Panc1 (cell line): ENCODE data around the gene DCAF10. TPM values are rescaled to one million over a fixed set of nuclear protein-coding genes. Genes with fewer than 3 reads are reported as not detected.

Source experiments
- ATAC-seq: fragments of 200-7000 bp; cut with Tn5 transposase; 2 replicates; pipeline ENCODE4 v1.9.1; 2020; ENCODE audit warnings: mild to moderate bottlenecking, moderate library complexity
- BruUV-seq: library from RNA; stranded (reverse); fragments of 400-500 nt; replicated peaks from 2 replicates; lab custom pipeline; 2021; lab: Mats Ljungman, UMichigan
- CTCF ChIA-PET: fragments of 300-600 bp; sonication (Branson Sonifier 250); formaldehyde crosslinking; loops from one replicate; lab custom pipeline; 2022; ENCODE audit warnings: antibody characterized with exemption; lab: Charles Lee
- POLR2A ChIA-PET: fragments of 300-600 bp; sonication (Branson Sonifier 250); formaldehyde crosslinking; loops from one replicate; lab custom pipeline; 2022; ENCODE audit warnings: antibody characterized with exemption; lab: Charles Lee
- DNase-seq: peaks from one replicate; pipeline ENCODE4 v3.0.0-alpha.2; 2010; ENCODE audit warnings: low read depth, low spot score
- H3K27ac ChIP-seq: 2 replicates; pipeline ENCODE4 v1.5.1; 2011; ENCODE audit warnings: mild to moderate bottlenecking, low read length, inconsistent platforms
- H3K27me3 ChIP-seq: fragments of 200-500 bp; sonication (Bioruptor generic); 2 replicates; pipeline ENCODE4 v1.6.0; 2014; ENCODE audit warnings: low read length, inconsistent platforms; ENCODE audit not compliant: control insufficient read depth, insufficient read depth
- H3K36me3 ChIP-seq: fragments of 200-500 bp; sonication (Bioruptor generic); 2 replicates; pipeline ENCODE4 v1.5.1; 2014; ENCODE audit warnings: inconsistent platforms, mild to moderate bottlenecking, low read length, moderate library complexity; ENCODE audit not compliant: control insufficient read depth, insufficient read depth
- H3K4me1 ChIP-seq: 2 replicates; pipeline ENCODE4 v1.5.1; 2011; ENCODE audit warnings: inconsistent platforms, mild to moderate bottlenecking, low read length, moderate library complexity; ENCODE audit not compliant: control insufficient read depth, insufficient read depth
- H3K4me3 ChIP-seq, 2 experiments: 2 replicates each; pipeline ENCODE4 v1.5.1; 2011 to 2012; ENCODE audit warnings: low read depth in 2 of 2, low read length in 2 of 2, mild to moderate bottlenecking in 2 of 2, inconsistent platforms in 1 of 2, moderate library complexity in 1 of 2
- H3K9me3 ChIP-seq: fragments of 200-500 bp; sonication (Bioruptor generic); 2 replicates; pipeline ENCODE4 v1.5.1; 2014; ENCODE audit warnings: low read depth, mild to moderate bottlenecking, inconsistent platforms, low read length, moderate library complexity; ENCODE audit not compliant: control insufficient read depth, insufficient read depth
- POLR2AphosphoS5 ChIP-seq: IDR thresholded peaks from 2 replicates; pipeline ENCODE4 v1.6.1; 2012; ENCODE audit warnings: mild to moderate bottlenecking, low read depth, low read length, moderate library complexity
- SIN3A ChIP-seq: IDR thresholded peaks from 2 replicates; pipeline ENCODE4 v1.6.1; 2012; ENCODE audit warnings: low read depth, mild to moderate bottlenecking, low read length, moderate library complexity, borderline replicate concordance; ENCODE audit not compliant: insufficient read depth
- TCF7L2 ChIP-seq: IDR thresholded peaks from 2 replicates; pipeline ENCODE4 v1.6.1; 2011; ENCODE audit warnings: mild to moderate bottlenecking, low read depth, low read length, inconsistent platforms
- in situ Hi-C: cut with HindIII; loops from 2 replicates; pipeline ENCODE4 v1.10.0; 2016; ENCODE audit warnings: low sequenced_read_pairs, low pct_unique_long_range_greater_than_20kb
- intact Hi-C: fragments of 100-400 bp; cut with micrococcal nuclease; formaldehyde crosslinking; loops from one replicate; pipeline ENCODE4 v1.10.0; 2022; ENCODE audit not compliant: unreplicated experiment
- total RNA-seq: library from RNA; stranded (reverse); gene quantifications from one replicate; pipeline ENCODE4 v1.2.1, GENCODE V29; 2021; ENCODE audit not compliant: unreplicated experiment
- TF ChIP-seq, protein P1 (sequence below): fragments of 450-650 bp; IDR thresholded peaks from 2 replicates; pipeline ENCODE4 v1.5.1; 2017; ENCODE audit warnings: mild to moderate bottlenecking
- TF ChIP-seq, protein P2 (sequence below), 2 experiments: IDR thresholded peaks; 2 replicates each; pipeline ENCODE4 v1.6.1; 2011 to 2012; ENCODE audit warnings: low read depth in 2 of 2, control low read depth in 1 of 2, low read length in 1 of 2, mild to moderate bottlenecking in 1 of 2, moderate library complexity in 1 of 2; ENCODE audit not compliant: insufficient read depth in 1 of 2

DCAF10 gene
- total RNA-seq, 1 experiment from 2014 or later: 18.5 TPM

DNA sequence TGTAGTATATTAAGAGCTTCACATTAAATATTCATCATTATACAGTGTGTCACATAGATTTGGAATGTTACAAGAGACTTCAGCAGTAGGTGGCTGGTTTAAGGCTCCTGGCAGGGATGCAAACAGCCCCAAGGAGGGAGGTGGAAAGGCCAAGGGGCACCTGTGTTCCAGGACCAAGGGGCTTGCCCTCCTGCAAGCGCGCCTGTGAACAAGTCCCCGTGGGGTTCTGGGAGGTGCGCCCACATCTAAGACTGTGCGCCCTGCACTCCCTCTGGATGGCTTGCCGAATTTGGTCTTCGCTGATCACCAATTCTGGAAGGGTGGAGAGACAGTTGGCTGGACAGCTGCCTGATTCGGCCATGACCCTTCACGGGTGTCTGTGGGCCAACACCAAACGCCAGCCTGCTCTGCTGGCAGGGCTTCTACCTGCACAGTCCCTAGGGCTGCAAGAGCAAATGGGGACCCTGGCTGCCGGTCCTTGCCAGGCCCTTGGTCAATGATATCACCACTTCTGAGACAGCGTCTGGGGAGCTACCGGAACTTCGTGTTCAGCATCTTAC is 115.4 kb downstream of the DCAF10 start:
- POLR2A ChIA-PET: interaction anchor here (0.8 kb wide), 1 partner anchor 9 kb away, joined by 5 read pairs; no protein-coding TSS in a partner anchor
- DNase-seq (no peak), ATAC-seq (no peak)
- H3K4me3 ChIP-seq: no peak overlapping the region
- intact Hi-C loops: no loop called here
- H3K36me3 ChIP-seq: no peaks in the 10 kb centered on the region; the same call in none of the 2 replicates
- H3K27ac ChIP-seq: no peak overlapping the region; the same call in 1 of the 2 replicates
- peaks cover 27% of the 10 kb centered on the region for H3K4me1 ChIP-seq
- H3K27me3 ChIP-seq: no peaks in the 10 kb centered on the region
- CTCF ChIA-PET: interaction anchor here (0.6 to 0.7 kb wide), 2 partner anchors 179 to 435 kb away, joined by 3 to 5 read pairs; no protein-coding TSS in a partner anchor
- no peaks in the 10 kb centered on the region for H3K9me3 ChIP-seq
- TF ChIP-seq, protein P1, sequence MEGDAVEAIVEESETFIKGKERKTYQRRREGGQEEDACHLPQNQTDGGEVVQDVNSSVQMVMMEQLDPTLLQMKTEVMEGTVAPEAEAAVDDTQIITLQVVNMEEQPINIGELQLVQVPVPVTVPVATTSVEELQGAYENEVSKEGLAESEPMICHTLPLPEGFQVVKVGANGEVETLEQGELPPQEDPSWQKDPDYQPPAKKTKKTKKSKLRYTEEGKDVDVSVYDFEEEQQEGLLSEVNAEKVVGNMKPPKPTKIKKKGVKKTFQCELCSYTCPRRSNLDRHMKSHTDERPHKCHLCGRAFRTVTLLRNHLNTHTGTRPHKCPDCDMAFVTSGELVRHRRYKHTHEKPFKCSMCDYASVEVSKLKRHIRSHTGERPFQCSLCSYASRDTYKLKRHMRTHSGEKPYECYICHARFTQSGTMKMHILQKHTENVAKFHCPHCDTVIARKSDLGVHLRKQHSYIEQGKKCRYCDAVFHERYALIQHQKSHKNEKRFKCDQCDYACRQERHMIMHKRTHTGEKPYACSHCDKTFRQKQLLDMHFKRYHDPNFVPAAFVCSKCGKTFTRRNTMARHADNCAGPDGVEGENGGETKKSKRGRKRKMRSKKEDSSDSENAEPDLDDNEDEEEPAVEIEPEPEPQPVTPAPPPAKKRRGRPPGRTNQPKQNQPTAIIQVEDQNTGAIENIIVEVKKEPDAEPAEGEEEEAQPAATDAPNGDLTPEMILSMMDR: no peak
- TF ChIP-seq, protein P2, sequence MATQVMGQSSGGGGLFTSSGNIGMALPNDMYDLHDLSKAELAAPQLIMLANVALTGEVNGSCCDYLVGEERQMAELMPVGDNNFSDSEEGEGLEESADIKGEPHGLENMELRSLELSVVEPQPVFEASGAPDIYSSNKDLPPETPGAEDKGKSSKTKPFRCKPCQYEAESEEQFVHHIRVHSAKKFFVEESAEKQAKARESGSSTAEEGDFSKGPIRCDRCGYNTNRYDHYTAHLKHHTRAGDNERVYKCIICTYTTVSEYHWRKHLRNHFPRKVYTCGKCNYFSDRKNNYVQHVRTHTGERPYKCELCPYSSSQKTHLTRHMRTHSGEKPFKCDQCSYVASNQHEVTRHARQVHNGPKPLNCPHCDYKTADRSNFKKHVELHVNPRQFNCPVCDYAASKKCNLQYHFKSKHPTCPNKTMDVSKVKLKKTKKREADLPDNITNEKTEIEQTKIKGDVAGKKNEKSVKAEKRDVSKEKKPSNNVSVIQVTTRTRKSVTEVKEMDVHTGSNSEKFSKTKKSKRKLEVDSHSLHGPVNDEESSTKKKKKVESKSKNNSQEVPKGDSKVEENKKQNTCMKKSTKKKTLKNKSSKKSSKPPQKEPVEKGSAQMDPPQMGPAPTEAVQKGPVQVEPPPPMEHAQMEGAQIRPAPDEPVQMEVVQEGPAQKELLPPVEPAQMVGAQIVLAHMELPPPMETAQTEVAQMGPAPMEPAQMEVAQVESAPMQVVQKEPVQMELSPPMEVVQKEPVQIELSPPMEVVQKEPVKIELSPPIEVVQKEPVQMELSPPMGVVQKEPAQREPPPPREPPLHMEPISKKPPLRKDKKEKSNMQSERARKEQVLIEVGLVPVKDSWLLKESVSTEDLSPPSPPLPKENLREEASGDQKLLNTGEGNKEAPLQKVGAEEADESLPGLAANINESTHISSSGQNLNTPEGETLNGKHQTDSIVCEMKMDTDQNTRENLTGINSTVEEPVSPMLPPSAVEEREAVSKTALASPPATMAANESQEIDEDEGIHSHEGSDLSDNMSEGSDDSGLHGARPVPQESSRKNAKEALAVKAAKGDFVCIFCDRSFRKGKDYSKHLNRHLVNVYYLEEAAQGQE (IDR thresholded peaks at IDR 0.05; ENCODE audit: insufficient read depth in 1 of 2, low read depth in 2 of 2, low read length in 1 of 2): no peak
- TF ChIP-seq TCF7L2 (no peak), SIN3A (no peak), POLR2AphosphoS5 (no peak; the same call in 1 of the 2 replicates)
- BruUV-seq: no TSS peak
- in situ Hi-C loops: no loop called here

DNA sequence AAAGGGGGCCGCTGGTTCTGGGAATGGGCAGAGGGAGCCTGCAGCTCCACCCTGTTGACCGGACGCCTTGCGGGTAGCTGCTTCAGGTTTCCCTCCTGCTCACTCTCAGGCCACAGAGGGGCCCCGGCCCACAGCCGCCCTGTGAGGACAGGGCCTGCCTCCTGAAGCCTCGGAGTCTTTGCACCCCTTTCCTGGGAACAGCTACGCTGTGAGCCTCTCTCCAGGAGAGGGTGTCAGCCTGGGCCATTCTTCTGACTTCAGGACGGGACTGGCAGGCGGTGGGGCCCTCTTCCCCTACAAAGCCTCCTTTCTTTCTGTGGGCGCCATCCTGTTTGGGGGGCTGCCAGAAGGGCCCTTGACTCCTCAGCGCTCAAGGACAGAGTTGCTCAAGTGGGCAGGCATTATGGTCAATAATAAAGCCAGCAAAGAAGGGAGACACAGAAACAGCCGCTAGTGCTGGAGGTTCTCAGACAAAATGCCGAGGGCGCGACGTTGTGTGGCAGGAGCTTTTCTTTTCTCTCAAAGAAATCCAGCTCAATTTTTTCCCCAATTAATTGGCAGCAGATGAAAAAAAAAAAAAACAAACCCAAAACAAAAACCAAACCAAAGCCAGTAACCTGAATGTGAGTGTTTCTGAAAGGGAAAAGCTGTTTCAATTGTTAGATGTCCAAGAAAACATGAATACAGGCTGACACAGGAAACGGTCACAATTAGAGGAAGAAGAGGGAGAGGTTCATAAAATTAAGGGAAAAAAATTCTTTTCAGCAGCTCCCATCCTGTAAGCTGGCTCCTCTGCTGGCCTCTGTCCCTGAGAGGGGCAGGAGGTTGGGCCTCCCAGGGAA is 116.1 kb downstream of the DCAF10 start:
- no peaks in the 10 kb centered on the region for H3K27me3 ChIP-seq
- intact Hi-C loops: no loop called here
- in situ Hi-C loops: no loop called here
- no peak overlapping the region for H3K27ac ChIP-seq
- DNase-seq: no peak
- no peaks in the 10 kb centered on the region; the same call in none of the 2 replicates for H3K36me3 ChIP-seq
- ChIA-PET CTCF (no interaction called here), POLR2A (interaction anchor here (0.6 to 0.8 kb wide), 2 partner anchors 10 to 55 kb away, joined by 5 to 7 read pairs; no protein-coding TSS in a partner anchor)
- no TSS peak for BruUV-seq
- no peaks in the 10 kb centered on the region for H3K9me3 ChIP-seq
- ATAC-seq: no peak
- peaks cover 27% of the 10 kb centered on the region for H3K4me1 ChIP-seq
- H3K4me3 ChIP-seq: no peak overlapping the region
- TF ChIP-seq, protein P2 (IDR thresholded peaks at IDR 0.05; ENCODE audit: insufficient read depth in 1 of 2, low read depth in 2 of 2, low read length in 1 of 2): no peak
- TF ChIP-seq, protein P1: no peak
- TF ChIP-seq TCF7L2: no peak
- TF ChIP-seq SIN3A: no peak
- no peak for TF ChIP-seq POLR2AphosphoS5
